Measurements from ENCODE around the gene WFDC2.

The WFDC2 gene

DNA sequence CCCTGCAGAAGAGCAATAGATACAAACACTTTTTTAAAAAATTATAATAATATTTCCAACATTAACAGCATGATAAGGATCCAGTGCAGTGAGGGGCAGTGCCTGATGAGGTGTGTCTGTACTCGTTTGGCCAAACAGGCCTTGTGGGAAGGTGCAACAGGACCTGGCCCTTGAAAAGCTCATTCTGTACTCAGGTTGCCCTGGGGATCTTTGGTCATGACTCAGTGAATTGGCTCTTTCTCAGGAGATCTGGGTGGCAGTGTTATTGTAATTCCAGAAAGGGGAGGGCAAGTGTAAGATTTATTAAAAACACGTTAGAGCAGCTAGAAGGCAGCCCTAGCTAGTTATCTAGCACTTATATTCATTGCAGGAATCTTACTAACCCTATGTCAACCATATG is 48.7 kb downstream of the WFDC2 start:
- Histone ChIP-seq H3K9me3 (ENCODE audit: control insufficient read depth, insufficient read depth, low read length) (no peaks in the 10 kb centered on the region), H3K27ac (ENCODE audit: low read length) (no peak overlapping the region), H3K27me3 (ENCODE audit: control insufficient read depth, insufficient read depth, low read length) (no peaks in the 10 kb centered on the region), H3K4me1 (ENCODE audit: control insufficient read depth, insufficient read depth, low read length) (no peaks in the 10 kb centered on the region; the same call in 1 of the 2 replicates), H3K4me3 (ENCODE audit: low read length) (no peak overlapping the region), H3K36me3 (ENCODE audit: control insufficient read depth, insufficient read depth, low read length) (no peaks in the 10 kb centered on the region)
- DNase-seq (ENCODE audit: low read depth, low spot score), result no peak
- WGBS (ENCODE audit: insufficient coverage, insufficient read length), result no CpG with 5 or more reads among the region's 2 CpGs

GRCh38 chr20:45523821-45524220 is 54.3 kb downstream of the WFDC2 start:
- no peak overlapping the region for H3K4me3 ChIP-seq (ENCODE audit: low read length)
- no CpG with 5 or more reads among the region's 1 CpG for WGBS (ENCODE audit: insufficient coverage, insufficient read length)
- H3K27me3 ChIP-seq (ENCODE audit: control insufficient read depth, insufficient read depth, low read length), result no peaks in the 10 kb centered on the region
- H3K9me3 ChIP-seq (ENCODE audit: control insufficient read depth, insufficient read depth, low read length), result no peaks in the 10 kb centered on the region
- DNase-seq (ENCODE audit: low read depth, low spot score), result no peak
- no peaks in the 10 kb centered on the region for H3K36me3 ChIP-seq (ENCODE audit: control insufficient read depth, insufficient read depth, low read length)
- H3K27ac ChIP-seq (ENCODE audit: low read length), result no peak overlapping the region
- no peaks in the 10 kb centered on the region for H3K4me1 ChIP-seq (ENCODE audit: control insufficient read depth, insufficient read depth, low read length)

- Histone ChIP-seq H3K27ac (ENCODE audit: low read length) (no peak overlapping the region), H3K36me3 (ENCODE audit: control insufficient read depth, insufficient read depth, low read length) (no peaks in the 10 kb centered on the region), H3K9me3 (ENCODE audit: control insufficient read depth, insufficient read depth, low read length) (no peaks in the 10 kb centered on the region), H3K4me1 (ENCODE audit: control insufficient read depth, insufficient read depth, low read length) (no peaks in the 10 kb centered on the region), H3K4me3 (ENCODE audit: low read length) (no peak overlapping the region), H3K27me3 (ENCODE audit: control insufficient read depth, insufficient read depth, low read length) (no peaks in the 10 kb centered on the region)
- WGBS (ENCODE audit: insufficient coverage, insufficient read length), result no CpG with 5 or more reads among the region's 4 CpGs
- no peak for DNase-seq (ENCODE audit: low read depth, low spot score)
These were observed 57.7 kb downstream of the WFDC2 start for GRCh38 chr20:45527294-45527693.

All from iPS DF 6.9 (cell line).